ENCODE measurements around the gene IMPDH2. TPM values are rescaled to one million over a fixed set of nuclear protein-coding genes. Genes with fewer than 3 reads are reported as not detected.

Gene IMPDH2
- total RNA-seq, 4 donors from 2014 or later, result 178 to 229 (median 205) TPM

MicroRNAs within 50 kb of the gene (microRNA counts, 767-probe panel; counts per million panel counts)
- microRNA hsa-miR-191-5p (10,874 to 11,187 counts per million in 2 donors), microRNA hsa-miR-425-5p (356 to 448 counts per million in 2 donors)

Small RNAs within 50 kb of the gene (microRNA-seq; reads per million reads assigned to microRNA genes)
- 7,255 to 8,096 reads per million in 2 donors for gene MIR191 (ENCODE audit: borderline replicate concordance in 2 of 2)
- 708 to 778 reads per million in 2 donors for gene MIR425 (ENCODE audit: borderline replicate concordance in 2 of 2)

Other genes starting within 250 kb of the IMPDH2 start
- 10 to 100 TPM; 62.2 to 97.1 (median 80.2) TPM for gene PRKAR2A, start 181.5 kb downstream of the IMPDH2 start, total RNA-seq
- 100 to 1,000 TPM in 1 of 4 donors, 10 to 100 TPM in 3; 67.8 to 110 (median 83.4) TPM for gene SLC25A20, start 130.5 kb downstream of the IMPDH2 start, total RNA-seq
- 100 to 1,000 TPM; 118 to 176 (median 143) TPM for gene ARIH2, start 110.6 kb downstream of the IMPDH2 start, total RNA-seq
- gene P4HTM, start 39.2 kb downstream of the IMPDH2 start, total RNA-seq, result 10 to 100 TPM; 13.6 to 21.7 (median 20.3) TPM
- gene WDR6, start 22.0 kb downstream of the IMPDH2 start, total RNA-seq, result 10 to 100 TPM; 40.4 to 50.9 (median 45.5) TPM
- gene DALRD3, start 10.8 kb downstream of the IMPDH2 start, total RNA-seq, result 10 to 100 TPM; 10.6 to 20.1 (median 16.3) TPM
- gene NDUFAF3, start 7.3 kb downstream of the IMPDH2 start, total RNA-seq, result 100 to 1,000 TPM; 129 to 181 (median 148) TPM
- gene QRICH1, start 64.7 kb upstream of the IMPDH2 start, total RNA-seq, result 10 to 100 TPM; 35.8 to 65.6 (median 47.1) TPM
- gene QARS1, start 75.4 kb upstream of the IMPDH2 start, total RNA-seq, result 100 to 1,000 TPM; 157 to 259 (median 173) TPM
- gene USP19, start 91.4 kb upstream of the IMPDH2 start, total RNA-seq, result 100 to 1,000 TPM; 100 to 188 (median 128) TPM
- 100 to 1,000 TPM; 154 to 355 (median 243) TPM for gene LAMB2, start 103.7 kb upstream of the IMPDH2 start, total RNA-seq
- gene CCDC71, start 136.9 kb upstream of the IMPDH2 start, total RNA-seq, result 10 to 100 TPM; 20.0 to 31.0 (median 22.0) TPM
- gene KLHDC8B, start 142.2 kb upstream of the IMPDH2 start, total RNA-seq, result 10 to 100 TPM; 15.8 to 35.8 (median 26.0) TPM
- 1 to 10 TPM in 2 of 4 donors, under 1 TPM in 2; 0.78 to 1.9 (median 1.3) TPM for gene C3orf62, start 247.8 kb upstream of the IMPDH2 start, total RNA-seq

Measured in gastrocnemius medialis (tissue), 4 donors.